GM21526 (cell line): ENCODE data around the gene IQSEC3.
A peak's percentile ranks its signal among the peaks of the same experiment; 100 is the strongest.
"Not testable (repeated sequence)": the region's sequence is repeated elsewhere in the genome, so short reads cannot be mapped to it uniquely, and the experiment has no call there.

ENCODE experiments used
- ATAC-seq: cut with Tn5 transposase; IDR thresholded peaks from one replicate; pipeline ENCODE4 v1.9.1; 2021; ENCODE audit warnings: moderate library complexity; ENCODE audit not compliant: unreplicated experiment, low FRiP score

IQSEC3 gene

DNA sequence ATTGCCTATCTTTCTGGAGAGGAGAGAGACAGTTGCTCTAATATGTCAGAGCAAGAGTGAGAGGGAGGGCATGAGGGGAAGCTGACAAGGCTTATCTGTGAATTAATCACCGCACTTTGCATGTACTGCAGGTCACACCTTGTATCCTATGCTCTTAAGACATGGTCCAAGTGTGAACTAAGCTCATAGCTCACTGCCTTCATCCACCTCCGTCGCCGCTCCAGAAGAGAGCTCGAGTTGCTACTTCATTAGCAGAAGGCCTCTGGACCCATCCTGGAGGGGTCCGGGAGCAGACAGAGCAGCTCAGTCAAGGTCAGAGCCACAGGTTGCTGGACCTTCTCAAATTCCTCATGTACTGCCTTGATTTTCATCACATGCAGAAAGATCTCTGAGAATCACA, 14.6 kb upstream of the IQSEC3 start:
- not testable (repeated sequence) for ATAC-seq

DNA sequence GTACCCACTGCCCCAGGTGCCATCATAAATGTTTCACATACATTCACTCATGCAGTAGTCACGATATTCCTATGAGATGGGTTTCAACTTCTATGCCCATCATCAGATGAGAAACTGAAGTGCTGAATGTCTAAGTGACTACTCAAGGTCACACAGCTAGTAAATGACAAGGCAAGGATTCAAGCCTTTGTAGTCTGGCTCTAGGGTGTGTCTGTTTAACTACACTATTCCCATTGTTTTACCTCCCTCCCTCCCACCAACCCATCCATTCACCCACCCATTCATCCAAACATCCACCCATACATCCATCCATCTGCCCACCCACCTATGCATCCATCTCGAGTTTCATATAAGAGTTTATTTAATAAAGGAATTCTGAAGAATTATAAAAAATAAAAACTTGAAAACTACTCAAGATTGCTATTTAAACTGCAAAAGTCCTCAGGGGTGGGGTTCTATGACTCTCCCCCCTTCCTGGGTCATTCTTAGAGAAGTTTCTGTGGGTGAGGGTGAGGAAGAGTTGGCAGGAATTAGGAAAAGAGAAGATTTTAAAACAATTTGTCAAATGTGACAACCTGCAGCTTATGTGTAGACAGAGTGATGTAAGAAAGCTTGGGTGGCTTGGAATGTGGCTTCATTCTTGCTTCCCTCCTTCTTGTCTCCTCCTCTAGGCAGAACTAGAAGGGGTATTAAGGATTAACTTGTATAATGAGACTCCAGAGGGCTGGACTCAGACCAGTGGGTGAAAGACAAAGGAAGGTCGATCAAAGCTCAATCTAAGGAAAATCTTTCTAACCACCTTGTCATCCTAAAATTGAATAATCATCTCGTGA, 13.4 kb upstream of the IQSEC3 start:
- not testable (repeated sequence) for ATAC-seq

DNA sequence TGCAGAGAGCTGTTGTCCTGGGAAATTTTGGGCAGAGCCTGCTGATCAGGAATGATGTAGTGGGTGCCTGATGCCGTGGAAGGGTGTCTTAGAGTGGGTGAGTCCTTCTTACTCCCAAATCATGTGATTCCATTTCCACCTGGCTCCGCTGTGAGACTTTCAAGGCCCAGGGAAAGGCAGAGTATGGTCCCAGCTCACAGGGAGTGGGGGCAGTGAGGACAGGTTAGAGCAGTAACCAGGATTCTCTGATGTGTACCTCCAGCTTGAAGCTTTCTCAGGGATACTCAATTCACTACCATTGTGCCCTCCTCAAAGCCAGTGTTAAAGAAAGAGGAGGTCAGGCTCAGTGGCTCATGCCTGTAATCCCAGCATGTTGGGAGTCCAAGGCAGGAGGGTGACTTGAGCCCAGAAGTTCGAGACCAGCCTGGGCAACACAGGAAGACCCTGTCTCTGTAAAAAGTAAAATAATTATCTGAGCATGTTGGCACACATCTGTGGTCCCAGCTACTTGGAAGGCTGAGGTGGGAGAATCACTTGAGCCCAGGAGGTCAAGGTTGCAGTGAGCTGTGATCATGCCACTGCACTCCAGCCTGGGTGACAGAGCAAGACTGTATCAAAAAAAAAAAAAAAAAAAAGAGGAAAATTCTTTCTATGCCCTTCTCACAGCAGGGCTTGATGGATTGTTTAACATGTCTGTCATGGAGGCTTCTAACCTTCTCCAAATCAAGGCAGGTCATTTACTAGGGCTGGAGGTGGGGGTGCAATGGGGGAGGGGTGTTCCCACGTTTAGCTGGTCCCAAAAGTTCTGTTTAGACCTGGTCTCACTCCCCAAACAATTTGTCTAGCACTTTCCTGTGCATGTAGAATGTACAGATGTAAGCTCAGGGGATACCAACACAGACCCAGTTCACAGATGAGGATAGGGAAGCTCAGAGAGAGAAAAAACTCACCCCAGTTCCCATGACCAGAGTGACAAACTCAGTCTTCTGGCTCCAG, 12.5 kb upstream of the IQSEC3 start:
- ATAC-seq, result no peak

DNA sequence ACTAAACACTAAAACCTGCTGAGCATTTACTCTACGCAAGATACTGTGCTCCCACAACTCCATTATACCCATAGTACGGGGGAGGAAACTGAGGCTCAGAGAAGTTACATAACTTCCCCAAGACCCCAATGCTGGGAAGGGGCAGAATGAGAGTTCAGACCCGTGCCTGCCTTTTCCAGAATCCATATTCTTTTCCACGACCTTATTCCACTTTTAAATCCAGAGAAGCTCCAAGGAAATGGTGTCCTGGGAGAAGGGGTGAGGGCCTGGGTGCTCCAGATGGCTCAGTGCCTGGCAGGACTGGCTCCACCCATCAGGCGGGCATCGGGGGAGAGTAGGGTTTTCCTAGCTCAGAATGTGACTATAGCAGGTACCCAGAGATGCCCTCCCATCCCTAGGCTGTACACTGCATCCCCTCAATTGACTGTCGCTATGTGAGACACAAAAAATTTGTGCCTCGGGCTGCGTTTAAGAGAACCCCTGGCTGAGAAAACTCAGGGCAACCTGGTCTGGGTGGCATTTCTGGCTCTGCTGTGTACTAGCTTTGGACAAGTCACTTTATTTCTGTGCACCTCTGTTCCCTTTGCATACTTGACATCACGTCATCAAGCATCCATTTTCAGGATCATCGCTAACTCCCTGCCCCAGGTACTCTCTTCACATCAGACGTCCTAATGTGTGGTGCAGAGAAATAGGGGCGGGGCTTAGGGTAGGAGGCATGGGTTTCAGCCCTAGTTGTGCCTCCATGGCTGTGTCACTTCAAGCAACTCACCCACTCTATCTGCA, 11.6 kb upstream of the IQSEC3 start:
- no peak for ATAC-seq

DNA sequence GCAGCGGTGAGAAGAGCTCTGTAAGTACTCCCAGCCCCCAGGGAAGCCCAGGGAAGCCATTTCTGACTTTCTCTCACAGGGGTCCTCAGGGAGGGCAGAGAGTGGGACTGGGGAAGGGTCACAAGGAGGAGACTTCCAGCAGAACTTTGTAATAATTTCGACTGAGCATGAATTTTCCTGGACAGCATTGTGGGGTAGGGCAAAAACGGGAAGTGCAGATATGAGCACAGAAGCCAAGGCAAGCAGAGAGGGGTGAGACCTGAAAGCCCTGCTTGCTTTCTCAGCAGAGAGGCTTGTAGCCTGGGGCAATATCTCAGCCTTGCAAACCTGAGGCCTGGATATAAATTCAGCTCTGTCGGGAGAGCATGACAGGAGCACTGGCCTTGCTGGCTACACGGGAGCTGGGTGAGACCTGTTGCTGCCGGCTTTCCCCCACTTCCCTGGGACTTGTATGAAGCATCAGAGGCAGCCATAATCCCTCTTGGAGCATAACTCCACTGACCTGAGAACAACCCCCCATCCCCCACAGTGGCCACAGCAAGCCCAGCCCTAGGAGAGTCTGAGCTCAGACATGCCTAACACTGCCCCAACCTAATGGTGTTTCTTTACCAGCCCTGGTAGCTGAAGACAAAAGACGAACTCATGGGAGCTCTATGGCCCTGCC, 9.8 kb upstream of the IQSEC3 start:
- no peak for ATAC-seq

DNA sequence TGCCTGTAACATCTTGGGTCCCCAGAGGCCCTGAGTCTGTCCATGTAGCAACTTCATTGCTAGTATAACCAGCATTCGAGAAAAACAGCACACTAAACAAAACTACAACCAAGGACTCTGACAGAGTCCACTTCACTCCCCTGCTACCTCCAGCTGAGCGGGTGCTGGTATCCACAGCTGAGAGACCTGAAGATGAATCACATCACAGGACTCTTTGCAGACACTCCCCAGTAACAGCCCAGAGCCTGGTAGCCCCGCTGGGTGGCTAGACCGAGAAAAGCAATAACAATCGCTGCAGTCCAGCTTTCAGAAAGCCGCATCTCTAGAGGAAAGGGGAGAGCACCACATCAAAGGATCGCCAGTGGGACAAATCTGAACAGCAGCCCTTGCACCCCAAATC, 9.0 kb upstream of the IQSEC3 start:
- no peak for ATAC-seq

DNA sequence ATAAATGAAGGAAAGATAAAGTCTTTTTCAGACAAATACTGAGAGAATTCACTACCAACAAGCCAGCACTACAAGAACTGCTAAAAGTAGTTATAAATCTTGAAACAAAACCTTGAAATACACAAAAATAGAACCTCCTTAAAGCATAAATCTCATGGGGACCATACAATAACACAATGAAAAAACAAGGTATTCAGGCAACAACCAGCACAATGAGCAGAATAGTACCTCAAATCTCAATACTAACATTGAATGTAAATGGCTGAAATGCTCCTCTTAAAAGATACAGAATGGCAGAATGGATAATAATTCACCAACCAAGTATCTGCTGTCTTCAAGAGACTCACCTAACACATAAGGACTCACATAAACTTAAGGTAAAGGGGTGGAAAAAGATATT, 7.7 kb upstream of the IQSEC3 start:
- ATAC-seq, result no peak

DNA sequence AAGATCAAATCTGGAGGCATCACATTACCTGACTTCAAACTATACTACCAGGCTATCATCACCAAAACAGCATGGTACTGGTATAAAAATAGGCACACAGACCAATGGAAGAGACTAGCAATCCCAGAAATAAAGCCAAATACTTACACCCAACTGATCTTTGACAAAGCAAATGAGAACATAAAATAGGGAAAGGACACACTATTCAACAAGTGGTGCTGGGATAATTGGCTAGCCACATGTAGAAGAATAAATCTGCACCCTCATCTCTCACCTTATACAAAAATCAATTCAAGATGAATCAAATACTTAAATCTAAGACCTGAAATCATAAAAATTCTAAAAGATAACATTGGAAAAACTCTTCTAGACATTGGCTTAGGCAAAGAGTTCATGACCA, 4.7 kb upstream of the IQSEC3 start:
- not testable (repeated sequence) for ATAC-seq

DNA sequence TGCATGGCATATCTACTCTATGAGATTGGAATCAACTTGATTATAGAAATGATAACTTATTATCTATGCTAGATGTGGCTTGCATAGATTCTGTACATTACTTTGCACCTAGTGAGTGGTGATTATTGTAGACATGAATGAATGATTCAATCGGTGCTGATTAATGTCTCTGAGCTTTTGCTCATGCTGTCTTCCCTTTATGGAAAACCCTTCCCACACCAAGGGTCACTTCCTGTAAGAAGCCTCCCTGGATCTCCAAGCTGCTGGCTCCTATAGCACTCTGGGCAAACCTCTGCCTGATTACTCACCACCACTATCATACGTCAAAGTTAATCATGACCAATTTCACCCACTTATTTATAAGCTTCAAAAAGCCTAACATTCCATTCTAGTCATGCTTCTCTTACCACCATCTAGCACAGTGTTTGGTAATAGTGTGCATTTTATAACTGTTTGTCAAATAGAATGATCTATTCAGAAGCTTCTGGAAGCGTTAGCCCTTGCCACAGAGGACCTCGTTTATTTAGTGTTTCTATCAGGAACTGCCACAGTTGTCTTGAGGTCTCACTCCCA, 990 bp upstream of the IQSEC3 start:
- ATAC-seq, result not testable (repeated sequence)

DNA sequence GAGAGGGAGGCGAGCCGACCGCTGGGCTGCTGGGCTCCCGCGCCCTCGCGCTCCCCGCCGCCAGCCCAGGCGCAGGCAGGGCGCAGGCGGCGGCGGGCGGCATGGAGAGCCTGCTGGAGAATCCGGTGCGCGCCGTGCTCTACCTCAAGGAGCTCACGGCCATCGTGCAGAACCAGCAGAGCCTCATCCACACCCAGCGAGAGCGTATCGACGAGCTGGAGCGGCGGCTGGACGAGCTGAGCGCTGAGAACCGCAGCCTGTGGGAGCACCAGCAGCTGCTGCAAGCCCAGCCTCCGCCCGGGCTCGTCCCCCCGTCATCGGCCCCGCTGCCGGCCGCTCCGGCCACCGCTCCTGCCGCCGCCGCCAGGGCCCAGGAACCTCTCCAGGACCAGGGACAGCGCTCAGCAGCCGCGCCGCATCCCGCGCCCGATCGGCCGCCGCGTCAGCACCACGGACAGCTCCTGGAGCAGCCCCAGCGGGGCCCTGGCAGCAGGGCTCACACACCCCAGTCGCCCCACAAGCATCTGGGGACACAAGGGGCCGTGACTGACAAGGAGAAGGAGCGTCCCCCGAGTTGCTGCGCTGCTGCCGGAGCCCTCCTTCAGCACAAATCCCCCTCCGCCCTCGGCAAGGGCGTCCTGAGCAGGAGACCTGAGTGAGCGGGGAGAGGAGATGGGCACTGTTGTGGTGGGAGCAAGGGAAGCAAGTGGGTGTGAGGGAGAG, 376 bp downstream of the IQSEC3 start:
- peak; percentile 70 for ATAC-seq

DNA sequence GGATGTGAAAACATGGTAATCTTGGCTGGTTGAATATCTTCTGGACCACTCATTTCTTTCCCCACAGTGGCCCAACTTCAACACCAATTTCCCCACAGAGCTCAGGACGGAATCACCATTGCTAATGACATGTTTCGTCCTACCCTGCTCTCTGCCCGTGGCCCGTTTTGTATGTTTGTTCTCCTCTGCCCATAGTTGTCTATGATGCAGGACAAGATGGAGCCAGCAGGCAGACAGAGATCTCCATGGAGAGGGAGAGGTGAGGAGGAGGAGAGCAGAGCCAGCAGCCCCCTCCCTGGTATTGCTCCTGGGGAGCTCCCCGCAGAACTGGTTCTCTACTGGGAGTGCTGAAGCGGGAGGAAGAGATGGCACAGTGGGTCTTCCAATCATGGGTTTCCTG, 3.1 kb downstream of the IQSEC3 start:
- ATAC-seq, result not testable (repeated sequence)

DNA sequence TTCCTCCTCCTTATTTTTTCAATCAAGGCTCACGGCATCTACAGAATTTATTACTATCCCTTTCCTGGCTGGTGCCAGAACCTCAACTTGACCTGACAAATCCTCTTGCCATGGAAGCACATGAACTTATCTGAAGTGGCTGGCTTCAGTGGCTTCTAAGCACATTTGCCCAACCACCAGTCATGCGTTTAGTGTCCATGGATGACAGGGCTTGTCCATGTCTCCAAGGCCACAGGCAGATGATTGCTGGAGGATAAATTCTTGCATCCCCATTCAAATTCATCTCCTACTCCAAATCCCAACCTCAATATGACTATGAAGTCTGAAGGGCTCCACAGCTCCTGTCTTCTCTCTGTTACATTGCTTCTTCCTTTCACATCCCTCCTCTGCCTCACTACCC, 4.0 kb downstream of the IQSEC3 start:
- ATAC-seq, result not testable (repeated sequence)

DNA sequence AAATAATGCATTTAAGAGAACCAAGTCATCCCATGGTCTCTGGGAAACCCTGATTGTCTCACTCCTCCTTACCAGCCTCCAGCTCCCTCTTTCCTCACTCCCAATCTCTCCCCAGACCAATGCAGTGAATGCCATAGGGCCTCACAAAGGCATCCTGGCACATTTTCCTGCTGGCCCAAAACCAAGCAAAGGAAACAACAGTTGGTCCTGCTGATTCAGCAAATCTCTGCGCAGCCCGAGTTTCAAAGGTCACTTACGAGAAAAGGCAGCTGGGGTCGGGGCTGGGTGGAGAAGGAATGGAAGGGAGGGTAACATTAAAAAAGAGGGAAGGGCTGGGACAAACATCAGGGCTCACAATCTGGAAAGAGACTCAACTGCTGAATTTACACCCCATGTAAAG, 5.5 kb downstream of the IQSEC3 start:
- ATAC-seq, result not testable (repeated sequence)

DNA sequence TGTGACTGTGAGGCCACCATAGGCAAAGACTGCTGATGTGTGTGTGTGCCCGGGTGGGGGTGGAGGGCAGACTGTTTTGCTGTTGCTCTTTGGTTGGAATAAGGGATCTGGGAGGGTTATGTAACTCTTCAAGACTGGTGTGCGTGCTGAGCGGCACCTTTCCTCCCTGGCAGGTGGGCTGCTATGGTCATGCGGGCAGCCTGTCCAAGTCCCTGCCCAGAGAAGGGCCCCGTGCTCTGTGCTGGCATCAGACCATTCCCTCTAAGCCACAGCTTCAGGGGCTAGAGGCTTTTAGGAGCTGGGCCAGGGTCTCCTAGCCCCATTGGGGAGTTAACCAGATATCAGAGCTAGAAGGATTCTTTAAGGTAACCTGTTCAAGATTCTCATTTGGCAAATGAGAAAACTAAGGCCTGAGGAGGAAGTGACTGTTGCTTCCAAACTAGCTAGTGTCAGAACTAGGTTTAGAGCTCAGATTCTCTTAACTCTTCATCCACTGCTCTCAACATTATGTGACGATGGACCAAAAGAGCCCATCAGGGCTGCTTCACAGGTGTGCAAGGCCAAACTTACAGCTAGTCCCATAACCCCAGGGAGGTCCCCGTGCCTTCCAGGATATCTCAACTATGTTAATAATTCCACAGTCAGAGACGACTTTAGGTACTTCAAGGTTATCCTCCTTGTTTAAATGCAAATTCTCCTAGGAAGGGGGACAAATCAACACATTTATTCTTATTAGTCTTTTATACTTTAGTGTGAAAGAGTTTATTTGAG, 8.0 kb downstream of the IQSEC3 start:
- ATAC-seq, result not testable (repeated sequence)

DNA sequence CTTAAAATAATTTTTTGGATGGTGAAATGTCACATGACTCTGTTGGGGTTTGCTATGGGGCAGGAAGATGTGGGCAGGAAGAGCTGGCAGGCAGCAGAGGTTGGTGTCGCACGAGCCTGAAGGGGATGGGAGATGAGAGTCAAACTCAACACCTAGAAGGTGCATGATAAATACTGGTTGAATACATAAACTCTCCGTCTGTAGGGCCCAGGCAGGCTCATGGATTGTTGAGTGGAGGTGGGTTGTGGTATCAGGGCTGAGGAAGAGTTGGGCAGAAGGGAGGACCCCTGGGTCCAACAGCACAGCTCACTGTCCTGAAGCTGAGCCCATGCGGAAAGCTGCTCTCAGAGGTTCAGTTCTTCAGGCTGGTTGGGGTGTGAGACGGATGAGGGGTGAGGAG, 9.0 kb downstream of the IQSEC3 start:
- not testable (repeated sequence) for ATAC-seq

DNA sequence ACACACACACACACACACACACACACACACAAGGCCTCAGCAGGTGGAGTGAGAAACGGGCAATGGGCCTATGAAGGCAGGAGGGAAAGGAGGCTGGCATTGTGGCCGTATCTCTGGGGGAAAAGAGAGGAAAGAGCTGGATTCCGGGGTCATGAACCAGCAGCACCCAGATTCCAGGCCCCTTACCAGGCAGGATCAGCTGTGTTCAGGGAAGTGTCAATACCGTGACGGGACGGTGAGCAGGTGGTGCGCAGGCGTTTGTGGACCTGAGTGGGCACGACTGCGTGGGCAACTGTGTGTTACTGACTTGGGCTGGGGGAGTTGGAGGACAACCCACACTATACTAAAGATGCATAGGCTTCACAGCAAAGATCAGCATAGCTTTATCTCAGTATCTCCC, 9.5 kb downstream of the IQSEC3 start:
- ATAC-seq, result not testable (repeated sequence)

DNA sequence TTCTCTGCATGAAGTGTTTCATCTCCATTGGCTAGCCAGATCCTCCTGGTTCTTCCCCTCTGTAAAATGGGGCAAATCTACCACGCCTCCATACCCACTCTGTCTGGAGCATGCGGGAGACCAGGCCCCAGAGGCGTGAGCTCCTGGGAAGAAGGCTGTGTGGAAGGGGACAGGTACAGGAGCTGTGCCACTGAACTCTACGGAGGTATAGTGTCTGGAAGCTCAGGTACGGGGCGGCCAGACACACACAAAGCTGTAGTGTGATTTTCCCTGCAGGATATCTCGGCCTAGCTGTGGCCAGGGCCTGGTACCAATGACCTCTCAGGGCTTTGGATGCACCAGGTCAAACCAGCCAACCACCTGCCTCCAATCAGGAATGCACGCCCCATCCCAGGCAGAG, 10.0 kb downstream of the IQSEC3 start:
- not testable (repeated sequence) for ATAC-seq

DNA sequence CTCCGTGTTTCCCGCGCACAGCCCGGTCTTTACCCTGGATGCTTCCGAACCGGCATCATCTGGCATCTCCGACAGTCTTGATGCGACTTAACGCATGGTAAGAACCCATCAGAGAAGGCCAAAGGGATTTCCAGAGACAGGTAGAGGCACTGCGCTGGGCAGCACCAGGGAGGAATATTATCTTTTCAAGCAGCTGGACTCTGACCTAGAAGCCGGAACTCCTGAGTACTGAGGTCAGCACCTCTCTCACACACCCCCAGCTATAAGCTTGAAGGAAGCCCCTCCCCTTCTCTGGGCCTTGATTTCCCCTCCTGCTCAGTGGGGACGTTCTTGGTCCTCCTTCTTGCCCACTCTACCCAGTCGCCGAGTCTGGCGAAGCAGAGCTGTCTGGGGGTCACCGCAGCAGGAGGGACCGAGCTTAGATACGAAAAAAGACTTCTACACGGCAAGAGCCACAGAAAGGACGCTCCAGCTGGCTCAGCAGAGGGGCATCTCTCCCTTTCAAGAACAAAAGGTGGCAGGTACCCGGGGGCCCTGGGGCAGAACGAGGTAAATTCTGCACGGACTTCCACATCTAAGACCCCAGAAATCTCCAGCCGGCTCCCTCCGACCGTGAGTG, 10.6 kb downstream of the IQSEC3 start:
- not testable (repeated sequence) for ATAC-seq
